ENCODE results near the gene LRBA. TPM values are rescaled to one million over a fixed set of nuclear protein-coding genes. Genes with fewer than 3 reads are reported as not detected.

The LRBA gene
- total and polyA plus RNA-seq, 2 donors (not counting 1 experiment from before 2014, with no cell fraction given) = 16.4 to 36.7 TPM

GRCh38 chr4:150784305-150784704 is 230.8 kb downstream of the LRBA start:
- no peak overlapping the region for H3K27ac ChIP-seq (ENCODE audit: insufficient read depth, low read length)
- no peaks in the 10 kb centered on the region for H3K4me1 ChIP-seq (ENCODE audit: control insufficient read depth, extremely low read depth, insufficient read depth, low read length)
- no peaks in the 10 kb centered on the region for H3K36me3 ChIP-seq (ENCODE audit: control insufficient read depth, insufficient read depth, low read length)
- no peak overlapping the region for H2AFZ ChIP-seq (ENCODE audit: low read length)
- H3K9ac ChIP-seq (ENCODE audit: insufficient read depth, low read length) = no peak overlapping the region
- DNase-seq (ENCODE audit: low read depth in 2 of 2) = no peak
- H3K4me2 ChIP-seq (ENCODE audit: extremely low read depth, insufficient read depth, low read length) = no peak overlapping the region
- no peak overlapping the region for H3K4me3 ChIP-seq (replicated peaks in 1 of 4; ENCODE audit: control extremely low read depth in 1 of 4, insufficient read depth in 1 of 4, low read depth in 3 of 4, low read length in 4 of 4)
- H3K9me3 ChIP-seq (ENCODE audit: control insufficient read depth, insufficient read depth, low read depth, low read length) = no peaks in the 10 kb centered on the region
- no peaks in the 10 kb centered on the region for H4K20me1 ChIP-seq (ENCODE audit: control insufficient read depth, extremely low read depth, insufficient read depth, low read length)
- TF ChIP-seq CTCF (conservative IDR thresholded peaks at IDR 0.05 in 1 of 2, IDR thresholded peaks at IDR 0.05 in 1 of 2; ENCODE audit: low read depth in 1 of 2, low read length in 2 of 2) (no peak), EZH2 (IDR thresholded peaks at IDR 0.05; ENCODE audit: low read length, missing control alignments) (no peak)
- H3K79me2 ChIP-seq (ENCODE audit: control insufficient read depth, insufficient read depth, low read length) = no peaks in the 10 kb centered on the region
- H3K27me3 ChIP-seq (ENCODE audit: control insufficient read depth, insufficient read depth, low read length) = no peaks in the 10 kb centered on the region

GRCh38 chr4:150782921-150783320 is 232.2 kb downstream of the LRBA start:
- Histone ChIP-seq H3K9ac (ENCODE audit: insufficient read depth, low read length) (no peak overlapping the region), H3K27ac (ENCODE audit: insufficient read depth, low read length) (no peak overlapping the region), H3K4me1 (ENCODE audit: control insufficient read depth, extremely low read depth, insufficient read depth, low read length) (no peaks in the 10 kb centered on the region), H3K4me2 (ENCODE audit: extremely low read depth, insufficient read depth, low read length) (no peak overlapping the region), H3K36me3 (ENCODE audit: control insufficient read depth, insufficient read depth, low read length) (no peaks in the 10 kb centered on the region), H3K79me2 (ENCODE audit: control insufficient read depth, insufficient read depth, low read length) (no peaks in the 10 kb centered on the region), H4K20me1 (ENCODE audit: control insufficient read depth, extremely low read depth, insufficient read depth, low read length) (no peaks in the 10 kb centered on the region), H2AFZ (ENCODE audit: low read length) (no peak overlapping the region), H3K4me3 (replicated peaks in 1 of 4; ENCODE audit: control extremely low read depth in 1 of 4, insufficient read depth in 1 of 4, low read depth in 3 of 4, low read length in 4 of 4) (no peak overlapping the region), H3K9me3 (ENCODE audit: control insufficient read depth, insufficient read depth, low read depth, low read length) (no peaks in the 10 kb centered on the region), H3K27me3 (ENCODE audit: control insufficient read depth, insufficient read depth, low read length) (no peaks in the 10 kb centered on the region)
- peak; percentile 36 to 38 for DNase-seq (ENCODE audit: low read depth in 2 of 2)
- TF ChIP-seq CTCF (conservative IDR thresholded peaks at IDR 0.05 in 1 of 2, IDR thresholded peaks at IDR 0.05 in 1 of 2; ENCODE audit: low read depth in 1 of 2, low read length in 2 of 2) (no peak), EZH2 (IDR thresholded peaks at IDR 0.05; ENCODE audit: low read length, missing control alignments) (no peak)

- Histone ChIP-seq H3K27ac (ENCODE audit: insufficient read depth, low read length) (no peak overlapping the region), H3K4me2 (ENCODE audit: extremely low read depth, insufficient read depth, low read length) (no peak overlapping the region), H3K4me3 (replicated peaks in 1 of 4; ENCODE audit: control extremely low read depth in 1 of 4, insufficient read depth in 1 of 4, low read depth in 3 of 4, low read length in 4 of 4) (no peak overlapping the region), H3K4me1 (ENCODE audit: control insufficient read depth, extremely low read depth, insufficient read depth, low read length) (no peaks in the 10 kb centered on the region), H3K79me2 (ENCODE audit: control insufficient read depth, insufficient read depth, low read length) (no peaks in the 10 kb centered on the region), H3K9me3 (ENCODE audit: control insufficient read depth, insufficient read depth, low read depth, low read length) (no peaks in the 10 kb centered on the region), H3K36me3 (ENCODE audit: control insufficient read depth, insufficient read depth, low read length) (no peaks in the 10 kb centered on the region), H2AFZ (ENCODE audit: low read length) (no peak overlapping the region), H3K9ac (ENCODE audit: insufficient read depth, low read length) (no peak overlapping the region), H4K20me1 (ENCODE audit: control insufficient read depth, extremely low read depth, insufficient read depth, low read length) (no peaks in the 10 kb centered on the region), H3K27me3 (ENCODE audit: control insufficient read depth, insufficient read depth, low read length) (no peaks in the 10 kb centered on the region)
- TF ChIP-seq CTCF (conservative IDR thresholded peaks at IDR 0.05 in 1 of 2, IDR thresholded peaks at IDR 0.05 in 1 of 2; ENCODE audit: low read depth in 1 of 2, low read length in 2 of 2) = no peak
- no peak for TF ChIP-seq EZH2 (IDR thresholded peaks at IDR 0.05; ENCODE audit: low read length, missing control alignments)
- DNase-seq (ENCODE audit: low read depth in 2 of 2) = peak; percentile 20 to 53
Measured at GRCh38 chr4:150782311-150782710, 232.8 kb downstream of the LRBA start.

Measured in fibroblast of lung (primary cell).